ENCODE data around the gene RBM19.

RBM19 gene

DNA sequence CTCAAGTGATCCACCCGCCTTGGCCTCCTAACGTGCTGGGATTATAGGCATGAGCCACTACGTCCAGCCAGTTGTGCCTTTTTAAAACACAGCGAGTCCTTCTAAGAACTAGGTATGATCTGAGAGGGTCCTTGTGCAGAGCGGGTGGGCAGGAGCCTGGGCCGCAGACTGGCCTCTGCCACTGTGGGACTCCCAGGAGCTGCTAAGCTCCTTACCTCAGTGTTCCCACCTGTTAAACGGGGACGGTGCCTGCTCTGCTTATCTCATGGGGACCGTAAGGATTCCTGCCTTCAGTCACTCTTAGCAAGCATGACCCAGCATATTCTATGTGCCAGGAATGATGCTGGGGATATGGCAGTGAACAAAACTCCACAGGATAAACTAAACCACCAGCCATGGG, 136.9 kb downstream of the RBM19 start:
- TF ChIP-seq, protein P1, sequence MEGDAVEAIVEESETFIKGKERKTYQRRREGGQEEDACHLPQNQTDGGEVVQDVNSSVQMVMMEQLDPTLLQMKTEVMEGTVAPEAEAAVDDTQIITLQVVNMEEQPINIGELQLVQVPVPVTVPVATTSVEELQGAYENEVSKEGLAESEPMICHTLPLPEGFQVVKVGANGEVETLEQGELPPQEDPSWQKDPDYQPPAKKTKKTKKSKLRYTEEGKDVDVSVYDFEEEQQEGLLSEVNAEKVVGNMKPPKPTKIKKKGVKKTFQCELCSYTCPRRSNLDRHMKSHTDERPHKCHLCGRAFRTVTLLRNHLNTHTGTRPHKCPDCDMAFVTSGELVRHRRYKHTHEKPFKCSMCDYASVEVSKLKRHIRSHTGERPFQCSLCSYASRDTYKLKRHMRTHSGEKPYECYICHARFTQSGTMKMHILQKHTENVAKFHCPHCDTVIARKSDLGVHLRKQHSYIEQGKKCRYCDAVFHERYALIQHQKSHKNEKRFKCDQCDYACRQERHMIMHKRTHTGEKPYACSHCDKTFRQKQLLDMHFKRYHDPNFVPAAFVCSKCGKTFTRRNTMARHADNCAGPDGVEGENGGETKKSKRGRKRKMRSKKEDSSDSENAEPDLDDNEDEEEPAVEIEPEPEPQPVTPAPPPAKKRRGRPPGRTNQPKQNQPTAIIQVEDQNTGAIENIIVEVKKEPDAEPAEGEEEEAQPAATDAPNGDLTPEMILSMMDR (IDR thresholded peaks at IDR 0.05; ENCODE audit: poor library complexity, severe bottlenecking) = no peak
- Histone ChIP-seq H3K4me3 (ENCODE audit: severe bottlenecking) (no peak overlapping the region), H3K27ac (ENCODE audit: poor library complexity, severe bottlenecking) (no peak overlapping the region), H3K36me3 (ENCODE audit: low read depth) (no peaks in the 10 kb centered on the region), H3K4me1 (ENCODE audit: insufficient read depth, poor library complexity, severe bottlenecking) (no peaks in the 10 kb centered on the region), H3K9me3 (ENCODE audit: severe bottlenecking) (no peaks in the 10 kb centered on the region), H3K27me3 (ENCODE audit: insufficient read depth, poor library complexity, severe bottlenecking) (no peaks in the 10 kb centered on the region)
- ATAC-seq (ENCODE audit: low read depth) = no peak
- DNase-seq (ENCODE audit: low spot score) = no peak

DNA sequence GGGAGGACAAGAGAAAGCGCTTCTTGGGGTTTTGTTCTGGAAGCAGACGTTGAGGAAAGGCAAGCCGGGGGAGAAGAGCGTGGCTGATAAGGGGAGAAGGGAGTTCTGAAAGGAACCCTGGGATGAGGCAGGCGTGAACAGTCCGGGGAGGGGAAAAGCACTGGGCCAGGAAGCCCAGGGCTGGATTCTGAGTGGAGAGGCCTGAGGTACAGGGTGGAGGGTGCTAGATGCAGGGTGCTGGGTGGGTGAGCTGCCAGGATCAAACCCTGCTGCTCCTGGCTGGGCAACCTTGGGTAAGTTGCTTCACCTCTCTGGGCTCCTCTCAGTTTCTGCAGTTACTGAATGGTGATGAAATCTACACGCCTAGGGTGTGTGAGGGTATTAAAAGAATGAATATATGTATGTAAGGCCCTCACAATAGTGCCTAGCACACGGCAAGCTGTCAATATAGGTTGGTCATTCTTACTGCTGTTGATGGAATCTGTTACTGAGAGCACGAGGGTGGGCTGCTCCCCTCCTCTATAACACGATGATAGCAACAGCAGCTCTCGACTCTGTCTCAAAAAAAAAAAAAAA, 138.5 kb downstream of the RBM19 start:
- no peak for DNase-seq (ENCODE audit: low spot score)
- TF ChIP-seq, protein P1 (IDR thresholded peaks at IDR 0.05; ENCODE audit: poor library complexity, severe bottlenecking) = no peak
- no peaks in the 10 kb centered on the region for H3K27me3 ChIP-seq (ENCODE audit: insufficient read depth, poor library complexity, severe bottlenecking)
- H3K4me1 ChIP-seq (ENCODE audit: insufficient read depth, poor library complexity, severe bottlenecking) = no peaks in the 10 kb centered on the region
- H3K4me3 ChIP-seq (ENCODE audit: severe bottlenecking) = no peak overlapping the region
- no peak overlapping the region for H3K27ac ChIP-seq (ENCODE audit: poor library complexity, severe bottlenecking)
- no peaks in the 10 kb centered on the region for H3K36me3 ChIP-seq (ENCODE audit: low read depth)
- no peak for ATAC-seq (ENCODE audit: low read depth)
- H3K9me3 ChIP-seq (ENCODE audit: severe bottlenecking) = no peaks in the 10 kb centered on the region

DNA sequence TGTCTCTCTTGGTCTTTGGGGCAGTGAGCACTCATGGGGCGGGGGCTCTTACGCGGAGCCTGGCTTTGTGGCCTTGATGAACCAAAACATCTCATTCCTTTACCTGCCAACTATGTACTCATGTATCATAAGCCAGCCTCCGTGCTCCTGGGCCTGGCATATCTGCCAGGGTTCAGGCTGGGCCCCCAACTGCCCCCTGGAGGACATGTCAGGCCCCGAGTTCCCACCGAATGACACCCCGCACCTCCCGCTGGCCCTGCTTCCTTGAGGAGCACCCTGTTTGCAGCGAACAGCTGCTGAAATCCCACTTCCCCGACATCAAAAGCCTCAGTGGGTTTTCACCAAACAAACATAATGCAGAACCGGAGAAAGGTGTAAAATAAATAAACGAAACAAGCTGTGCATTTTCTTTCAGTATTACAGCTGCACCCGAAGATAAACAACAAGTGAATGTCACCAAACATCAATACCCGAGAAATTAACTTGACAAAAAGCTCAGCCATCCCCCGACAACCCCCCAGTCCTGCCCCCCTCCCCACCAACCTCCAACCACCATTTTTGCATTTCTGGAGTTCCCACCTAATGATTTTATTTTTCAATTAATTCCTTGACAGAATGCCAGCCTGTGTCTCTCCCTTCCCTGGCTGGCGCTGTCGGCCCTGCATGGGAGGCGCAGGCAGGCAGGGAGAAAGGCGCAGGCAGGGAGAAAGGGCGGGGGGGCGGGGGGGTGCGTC, 139.2 kb downstream of the RBM19 start:
- Histone ChIP-seq H3K36me3 (ENCODE audit: low read depth) (no peaks in the 10 kb centered on the region), H3K27ac (ENCODE audit: poor library complexity, severe bottlenecking) (no peak overlapping the region), H3K4me1 (ENCODE audit: insufficient read depth, poor library complexity, severe bottlenecking) (no peaks in the 10 kb centered on the region), H3K4me3 (ENCODE audit: severe bottlenecking) (no peak overlapping the region), H3K27me3 (ENCODE audit: insufficient read depth, poor library complexity, severe bottlenecking) (no peaks in the 10 kb centered on the region), H3K9me3 (ENCODE audit: severe bottlenecking) (no peaks in the 10 kb centered on the region)
- DNase-seq (ENCODE audit: low spot score) = no peak
- TF ChIP-seq, protein P1 (IDR thresholded peaks at IDR 0.05; ENCODE audit: poor library complexity, severe bottlenecking) = no peak
- ATAC-seq (ENCODE audit: low read depth) = no peak

DNA sequence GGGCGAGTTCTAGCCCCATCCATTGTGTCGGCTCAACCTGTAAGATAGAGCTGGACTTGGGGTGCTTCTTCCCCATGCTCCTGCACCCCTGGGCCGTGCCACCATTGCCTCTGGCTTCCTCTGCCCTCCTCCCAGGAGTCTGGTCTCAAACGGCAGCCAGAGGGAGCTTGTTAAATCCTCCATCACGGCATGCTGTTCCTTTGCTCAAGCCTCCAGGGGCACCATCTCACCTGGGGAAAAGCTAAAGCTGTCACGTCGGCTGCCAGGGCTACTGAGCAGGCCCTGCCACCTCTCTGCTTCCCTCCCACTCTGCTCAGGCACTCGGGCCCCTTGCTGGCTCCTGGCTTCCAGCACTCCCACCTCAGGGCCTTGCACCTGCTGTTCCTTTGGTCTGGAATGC, 140.4 kb downstream of the RBM19 start:
- TF ChIP-seq, protein P1 (IDR thresholded peaks at IDR 0.05; ENCODE audit: poor library complexity, severe bottlenecking) = no peak
- H3K4me3 ChIP-seq (ENCODE audit: severe bottlenecking) = no peak overlapping the region
- ATAC-seq (ENCODE audit: low read depth) = peak; percentile 35; the same call in 1 of the 3 replicates
- no peaks in the 10 kb centered on the region for H3K9me3 ChIP-seq (ENCODE audit: severe bottlenecking)
- H3K36me3 ChIP-seq (ENCODE audit: low read depth) = no peaks in the 10 kb centered on the region
- H3K27ac ChIP-seq (ENCODE audit: poor library complexity, severe bottlenecking) = no peak overlapping the region
- no peaks in the 10 kb centered on the region for H3K27me3 ChIP-seq (ENCODE audit: insufficient read depth, poor library complexity, severe bottlenecking)
- H3K4me1 ChIP-seq (ENCODE audit: insufficient read depth, poor library complexity, severe bottlenecking) = no peaks in the 10 kb centered on the region
- DNase-seq (ENCODE audit: low spot score) = no peak

DNA sequence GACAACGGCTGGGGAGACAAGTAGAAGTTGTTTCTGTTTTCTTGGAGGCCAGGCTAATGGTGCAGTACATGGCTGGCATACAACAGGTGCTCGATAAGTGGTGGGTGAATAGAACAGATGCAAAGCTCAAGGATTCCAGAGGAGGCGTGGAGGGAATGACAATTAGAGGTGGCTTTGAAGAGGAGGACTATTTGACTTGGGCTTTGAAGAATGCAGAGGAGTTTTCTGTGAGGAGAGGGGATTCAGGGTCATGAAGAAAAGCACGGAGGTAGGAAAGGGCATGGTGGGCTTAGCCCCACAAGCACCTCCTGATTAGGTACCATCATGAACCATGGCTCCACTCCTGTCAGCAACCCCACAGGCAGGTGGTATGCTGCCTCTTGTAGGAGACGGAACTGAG, 142.3 kb downstream of the RBM19 start:
- DNase-seq (ENCODE audit: low spot score) (no peak), ATAC-seq (ENCODE audit: low read depth) (no peak)
- Histone ChIP-seq H3K27me3 (ENCODE audit: insufficient read depth, poor library complexity, severe bottlenecking) (no peaks in the 10 kb centered on the region), H3K4me1 (ENCODE audit: insufficient read depth, poor library complexity, severe bottlenecking) (no peaks in the 10 kb centered on the region), H3K9me3 (ENCODE audit: severe bottlenecking) (no peaks in the 10 kb centered on the region), H3K36me3 (ENCODE audit: low read depth) (no peaks in the 10 kb centered on the region), H3K4me3 (ENCODE audit: severe bottlenecking) (no peak overlapping the region), H3K27ac (ENCODE audit: poor library complexity, severe bottlenecking) (no peak overlapping the region)
- TF ChIP-seq, protein P1 (IDR thresholded peaks at IDR 0.05; ENCODE audit: poor library complexity, severe bottlenecking) = no peak

Measured in RWPE2 (cell line).